Measurements from ENCODE around the gene MTMR12.
"Not testable (repeated sequence)": the region's sequence is repeated elsewhere in the genome, so short reads cannot be mapped to it uniquely, and the experiment has no call there.

MTMR12 gene

DNA sequence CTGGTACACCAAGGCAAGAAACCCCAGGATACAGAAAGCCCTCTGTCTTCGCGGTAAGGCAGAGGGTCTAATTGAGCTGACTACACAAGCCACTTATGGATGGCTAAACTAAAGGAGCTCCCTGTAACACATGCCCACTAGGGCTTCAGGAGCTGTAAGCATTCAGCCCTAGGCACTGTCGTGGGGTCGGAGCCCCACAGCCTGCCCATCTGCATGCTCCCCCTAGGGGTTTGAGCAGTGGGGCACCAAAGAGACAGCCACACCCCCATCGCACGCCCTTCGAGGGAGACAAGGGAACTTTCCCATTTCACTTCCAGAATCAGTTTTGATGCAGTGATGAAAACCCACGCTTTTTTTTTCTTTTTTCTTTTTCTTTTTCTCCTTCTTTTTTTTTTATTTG lies 11.0 kb upstream of the MTMR12 start:
- DNase-seq (ENCODE audit: low read depth), result no peak

DNA sequence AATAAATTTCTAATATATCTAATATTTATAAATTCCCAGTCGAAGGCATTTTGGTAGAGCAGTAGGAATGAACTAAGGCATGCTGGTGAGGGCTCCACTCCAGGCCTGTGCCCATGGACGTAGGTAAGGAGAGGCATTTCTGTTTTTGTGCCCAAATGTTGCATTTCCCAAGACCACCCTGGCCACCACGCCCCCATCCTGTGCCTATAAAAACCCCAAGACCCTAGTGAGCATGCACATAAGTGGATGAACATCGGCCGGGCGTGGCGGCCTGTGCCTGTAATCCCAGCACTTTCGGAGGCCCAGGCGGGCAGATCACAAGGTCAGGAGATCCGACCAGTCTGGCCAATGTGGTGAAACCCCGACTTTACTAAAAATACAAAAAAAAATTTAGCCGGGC lies 10.1 kb upstream of the MTMR12 start:
- no peak for DNase-seq (ENCODE audit: low read depth)

DNA sequence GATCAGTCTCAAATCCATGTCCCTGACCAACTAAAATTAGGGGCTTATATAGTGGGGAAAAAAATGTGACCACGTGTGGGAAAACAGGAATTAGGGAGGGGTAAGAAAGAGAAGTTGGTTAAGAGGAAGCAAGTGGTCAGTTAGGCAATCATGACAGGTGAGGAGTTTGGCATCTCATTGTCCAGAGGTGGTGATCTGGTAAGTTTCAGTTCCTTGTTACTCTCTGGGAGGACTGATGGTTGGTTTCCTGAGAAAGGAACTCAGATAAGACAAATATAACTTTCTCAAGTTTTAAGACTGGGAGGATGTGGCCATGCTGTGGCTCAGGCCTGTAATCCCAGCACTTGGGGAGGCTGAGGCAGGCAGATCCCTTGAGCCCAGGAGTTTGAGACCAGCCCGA lies 9.0 kb upstream of the MTMR12 start:
- not testable (repeated sequence) for DNase-seq (ENCODE audit: low read depth)

DNA sequence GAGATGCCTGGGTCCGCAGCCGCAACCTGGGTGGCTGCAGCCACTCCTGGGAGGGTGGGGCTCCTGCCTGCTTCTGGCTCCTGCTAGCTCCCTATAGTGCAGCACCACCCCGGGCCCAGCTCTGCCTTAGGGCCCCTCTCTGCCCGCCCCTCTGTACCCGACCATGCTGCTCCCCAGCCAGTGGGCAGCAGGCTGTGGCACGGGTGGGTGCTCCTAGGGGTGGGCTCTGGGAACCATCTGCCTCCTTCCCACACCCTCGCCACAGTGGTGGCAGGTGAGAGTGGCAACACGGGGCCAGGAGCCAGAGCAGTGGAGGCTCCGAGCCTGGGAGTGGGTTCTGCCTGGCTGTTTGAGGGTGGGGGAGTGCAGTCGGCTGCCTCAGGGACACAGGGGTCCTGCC lies 7.8 kb upstream of the MTMR12 start:
- DNase-seq (ENCODE audit: low read depth), result no peak

DNA sequence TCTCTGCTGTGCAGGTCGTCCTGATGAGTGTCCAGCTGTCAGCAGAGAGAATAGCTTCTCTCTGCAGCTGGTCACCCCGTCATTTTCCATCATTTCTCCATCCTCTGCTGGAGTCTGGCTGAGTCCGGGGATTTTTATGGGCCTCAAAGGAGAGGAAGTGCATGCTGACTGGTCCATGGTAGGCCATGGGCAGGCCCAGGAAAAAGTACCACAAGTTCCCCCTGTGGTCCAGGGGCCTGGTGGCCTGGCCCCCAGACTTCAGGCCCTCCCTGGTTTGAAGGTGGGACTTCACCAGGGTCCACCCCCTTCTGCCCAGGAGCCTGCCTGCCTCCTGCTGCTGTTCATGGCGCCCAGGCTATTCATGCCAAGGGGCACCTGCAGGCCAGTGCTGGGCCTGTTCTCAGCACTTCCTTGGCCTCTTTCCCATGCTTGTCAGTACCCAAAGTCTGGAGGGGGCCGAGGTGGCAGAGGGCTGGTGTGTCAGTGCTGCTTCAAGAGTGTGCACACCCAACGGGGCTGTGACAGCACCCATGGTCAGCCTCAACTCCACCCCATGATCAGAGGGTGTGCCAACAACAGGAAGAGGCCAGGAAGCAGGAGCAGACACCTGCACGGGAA lies 7.3 kb upstream of the MTMR12 start:
- no peak for DNase-seq (ENCODE audit: low read depth)

DNA sequence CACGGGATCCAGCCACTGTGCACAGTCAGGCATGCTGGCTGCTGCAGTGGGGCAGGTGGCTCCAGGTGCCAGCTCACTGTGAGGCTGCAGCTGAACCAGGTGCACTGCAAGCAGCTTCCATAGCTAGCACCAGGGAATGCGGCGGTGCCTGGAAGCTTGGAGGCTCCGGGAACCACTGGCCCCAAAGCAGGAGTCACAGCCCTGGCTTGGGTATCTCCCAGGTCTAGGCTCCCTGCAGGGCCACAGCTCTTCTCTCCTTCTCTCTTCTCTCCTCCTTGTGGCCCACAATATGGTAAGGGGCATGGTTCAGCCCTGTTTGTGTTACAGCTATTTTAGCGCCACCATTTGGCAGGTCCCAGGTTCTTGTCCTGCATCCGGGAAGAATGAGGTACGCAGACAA lies 6.7 kb upstream of the MTMR12 start:
- DNase-seq (ENCODE audit: low read depth), result no peak

DNA sequence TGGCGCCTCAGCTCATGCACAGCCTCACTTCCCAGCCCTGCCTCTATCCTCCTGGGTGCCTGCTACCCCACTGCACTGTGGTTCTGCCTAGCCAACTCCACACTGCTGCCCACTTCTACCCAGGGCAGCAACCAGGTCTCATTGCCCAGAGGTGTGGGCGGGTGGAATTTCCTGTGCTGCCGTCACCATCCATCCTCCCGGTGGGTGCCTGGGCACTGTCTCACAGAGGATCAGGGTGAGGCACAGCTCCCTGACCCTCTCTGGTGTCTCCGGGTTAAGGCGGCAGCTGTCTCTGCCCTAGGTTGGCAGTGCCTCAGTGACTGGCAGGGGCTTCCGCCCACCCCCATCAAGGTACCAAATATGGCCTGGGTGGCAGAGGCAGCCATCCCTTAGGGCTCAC lies 4.3 kb upstream of the MTMR12 start:
- no peak for DNase-seq (ENCODE audit: low read depth)

DNA sequence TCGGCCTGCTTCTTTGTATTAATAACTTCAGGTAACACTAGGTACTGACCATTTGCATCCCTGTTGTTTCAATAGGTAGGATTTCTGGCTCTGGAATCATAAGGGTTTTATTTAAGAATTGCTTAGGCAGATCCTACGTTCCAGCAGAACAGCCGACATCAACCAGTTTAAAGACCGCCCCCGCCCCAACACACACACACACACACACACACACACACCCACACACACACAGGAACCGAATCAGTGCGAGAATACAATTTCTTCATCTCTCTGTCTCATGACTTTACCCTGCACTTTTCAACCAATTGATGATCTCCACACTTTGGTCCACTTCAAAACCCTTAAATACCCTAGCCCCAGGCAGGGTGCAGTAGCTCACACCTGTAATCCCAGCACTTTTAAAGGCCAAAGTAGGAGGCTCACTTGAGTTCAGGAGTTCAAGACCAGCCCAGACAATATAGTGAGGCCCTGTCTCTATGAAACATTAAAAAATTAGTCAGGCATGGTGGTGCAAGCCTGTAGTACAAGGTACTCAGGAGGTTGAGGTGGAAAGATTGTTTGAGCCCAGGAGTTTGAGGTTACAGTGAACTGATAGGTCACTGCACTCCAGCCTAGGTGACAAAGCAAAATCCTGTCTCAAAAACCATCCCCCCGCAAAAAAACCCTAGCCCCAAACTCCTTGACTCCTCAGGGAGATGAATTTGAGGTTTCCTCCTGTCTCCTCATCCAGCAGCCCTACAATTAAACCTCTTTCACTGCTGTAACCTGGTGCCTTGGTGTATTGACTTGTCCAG lies 2.7 kb upstream of the MTMR12 start:
- DNase-seq (ENCODE audit: low read depth), result no peak

DNA sequence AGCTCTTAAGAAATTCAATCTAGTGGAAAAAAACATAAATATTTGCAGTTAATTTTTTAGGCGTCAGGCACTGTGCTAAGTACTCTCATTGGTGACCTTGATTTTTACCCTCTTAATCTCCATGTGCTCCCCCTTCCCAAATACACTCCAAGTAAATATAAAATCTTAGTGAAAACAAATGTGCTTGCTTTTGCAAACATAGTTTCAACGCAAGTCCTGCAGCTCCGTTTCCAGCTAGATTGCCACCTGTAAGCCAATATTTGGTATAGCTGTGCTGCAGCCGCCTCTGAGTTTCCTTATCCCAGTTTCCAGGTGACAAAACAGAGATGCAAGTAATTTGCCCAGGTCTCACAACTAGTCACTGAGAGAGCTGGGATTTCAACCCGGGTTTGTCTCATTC lies 1.9 kb upstream of the MTMR12 start:
- DNase-seq (ENCODE audit: low read depth), result no peak

DNA sequence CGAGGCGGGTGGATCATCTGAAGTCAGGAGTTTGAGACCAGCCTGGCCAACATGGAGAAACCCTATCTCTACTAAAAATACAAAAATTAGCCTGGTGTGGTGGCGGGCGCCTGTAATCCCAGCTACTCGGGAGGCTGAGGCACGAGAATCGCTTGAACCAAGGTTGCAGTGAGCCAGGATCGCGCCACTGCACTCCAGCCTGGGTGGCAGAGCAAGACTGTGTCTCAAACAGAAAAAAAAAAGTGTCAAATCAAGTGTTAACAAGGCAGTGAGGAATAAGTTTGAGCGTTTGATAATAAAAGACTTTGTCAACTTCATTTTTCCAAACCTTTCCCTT lies 1.4 kb upstream of the MTMR12 start:
- DNase-seq (ENCODE audit: low read depth), result not testable (repeated sequence)

DNA sequence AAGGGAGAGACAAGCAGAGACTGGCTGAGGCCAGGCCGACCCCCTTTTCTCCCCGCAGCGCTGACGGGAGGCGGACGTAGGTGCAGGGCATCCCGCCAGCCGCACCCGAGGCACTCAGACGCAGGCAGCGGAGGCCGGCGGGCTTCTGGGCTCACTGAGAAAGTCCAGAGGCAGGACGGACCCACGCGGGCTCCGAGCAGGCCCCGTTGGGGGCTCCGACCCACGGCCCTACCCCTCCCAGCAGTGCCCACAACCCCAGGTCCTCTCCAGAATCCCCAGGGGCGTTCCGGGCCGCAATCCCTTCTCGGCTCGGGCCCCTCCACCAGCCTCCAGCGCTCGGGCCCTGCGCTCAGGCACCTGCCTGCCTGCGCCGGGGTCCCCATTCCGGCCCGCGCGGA lies 543 bp downstream of the MTMR12 start:
- peak; percentile 8 for DNase-seq (ENCODE audit: low read depth)

DNA sequence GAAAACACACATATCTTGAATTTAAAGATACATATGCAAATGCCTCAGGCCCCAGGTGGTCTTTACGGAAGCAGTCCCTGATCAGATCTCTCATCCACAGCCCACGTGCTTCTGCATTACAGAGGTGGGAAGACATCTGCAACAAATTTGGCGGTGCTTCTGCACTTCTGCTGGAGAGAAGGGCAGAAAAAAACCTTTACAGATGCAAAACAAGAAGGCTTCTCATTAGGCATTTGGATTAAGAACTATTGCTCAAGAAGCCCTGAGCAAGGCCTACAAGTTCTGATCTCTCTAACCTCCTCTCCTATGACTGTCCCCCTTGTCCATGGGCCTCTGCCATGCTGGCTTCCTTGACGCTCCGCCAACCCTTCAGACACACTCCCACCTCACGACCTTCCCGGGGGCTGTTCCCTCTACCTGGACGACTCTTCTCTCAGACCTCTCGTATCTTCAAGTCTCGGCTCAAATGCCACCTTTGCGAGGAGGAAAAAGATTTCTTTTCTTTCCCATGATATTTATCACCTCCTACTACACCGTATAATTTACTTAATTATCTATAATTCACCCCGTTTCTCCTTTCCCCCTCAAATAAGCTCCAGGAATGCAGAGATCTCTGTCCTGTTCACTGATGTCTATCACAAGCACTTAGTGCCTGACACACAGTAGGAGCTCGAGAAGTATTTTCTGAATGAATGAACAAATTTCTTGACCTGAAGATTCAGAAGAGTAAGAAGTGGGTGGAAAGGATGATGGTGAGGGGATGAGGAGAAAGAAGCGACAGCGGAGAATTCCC lies 1.1 kb downstream of the MTMR12 start:
- no peak for DNase-seq (ENCODE audit: low read depth)

DNA sequence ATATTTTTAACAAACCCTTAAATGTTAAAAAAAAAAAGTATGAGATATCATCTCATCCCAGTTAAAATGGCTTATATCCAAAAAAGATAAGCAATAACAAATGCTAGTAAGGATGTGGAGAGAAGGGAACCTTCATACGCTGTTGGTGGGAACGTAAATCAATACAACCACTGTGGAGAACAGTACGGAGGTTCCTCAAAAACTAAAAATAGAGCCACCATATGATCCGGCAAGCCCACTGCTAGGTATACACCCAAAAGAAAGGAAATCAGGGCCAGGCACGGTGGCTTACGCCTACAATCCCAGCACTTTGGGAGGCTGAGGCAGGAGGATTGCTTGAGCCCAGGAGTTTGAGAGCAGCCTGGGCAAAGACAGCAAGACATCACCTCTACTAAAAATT lies 3.0 kb downstream of the MTMR12 start:
- no peak for DNase-seq (ENCODE audit: low read depth)

DNA sequence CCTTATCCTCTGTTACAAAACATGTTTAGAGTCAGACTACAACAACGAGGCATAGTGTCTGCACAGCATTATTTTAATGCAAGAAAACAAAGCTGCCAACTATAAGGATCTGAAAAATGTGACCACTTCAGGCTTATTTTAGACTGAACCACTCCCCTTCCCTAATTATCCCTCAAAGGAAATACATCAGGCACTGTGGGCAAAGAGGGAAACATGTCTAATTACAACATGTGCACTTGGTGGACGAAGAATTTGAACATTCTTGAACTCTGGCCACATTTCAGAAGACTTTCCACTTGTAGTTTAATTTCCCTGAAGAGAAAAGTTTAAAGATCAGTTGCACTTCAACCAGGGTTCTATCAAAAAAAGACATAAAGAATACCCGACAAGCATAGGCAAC lies 3.8 kb downstream of the MTMR12 start:
- no peak for DNase-seq (ENCODE audit: low read depth)

DNA sequence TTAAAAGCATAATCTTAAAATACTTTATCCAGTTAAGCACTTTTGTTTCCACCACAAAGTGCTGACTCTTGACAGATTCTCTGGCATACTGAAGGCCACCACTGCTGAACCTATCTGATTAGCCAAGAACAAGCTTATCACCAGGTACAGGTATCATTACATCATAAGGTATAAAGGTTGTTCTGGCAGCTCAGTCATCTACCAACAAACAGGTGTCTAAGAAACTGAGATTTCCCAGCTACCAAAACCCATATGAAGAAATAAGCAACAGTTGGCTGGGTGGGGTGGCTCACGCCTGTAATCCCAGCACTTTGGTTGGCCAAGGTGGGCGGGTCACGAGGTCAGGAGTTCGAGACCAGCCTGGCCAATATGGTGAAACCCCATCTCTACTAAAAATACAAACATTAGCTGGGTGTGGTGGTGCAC lies 5.0 kb downstream of the MTMR12 start:
- DNase-seq (ENCODE audit: low read depth), result no peak

DNA sequence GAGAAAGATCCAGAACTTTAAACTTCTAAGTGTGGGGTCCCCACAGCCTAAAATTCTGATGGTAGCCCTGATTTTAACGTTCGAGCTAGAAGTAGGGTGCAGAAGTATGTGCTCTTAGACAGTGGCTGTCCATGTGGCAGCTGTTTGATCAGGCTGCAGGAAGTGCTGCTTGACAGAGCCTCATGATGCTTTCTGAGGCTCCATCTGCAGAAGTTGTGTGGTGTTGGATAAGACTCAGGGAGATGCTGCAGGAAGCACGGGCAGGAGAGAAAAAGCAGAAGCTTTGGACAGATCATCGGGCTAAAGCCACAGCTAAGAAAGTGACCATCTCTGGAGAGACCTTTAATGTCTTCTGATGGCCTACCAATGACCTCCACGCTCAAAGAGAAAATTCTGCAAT lies 8.1 kb downstream of the MTMR12 start:
- DNase-seq (ENCODE audit: low read depth), result no peak

DNA sequence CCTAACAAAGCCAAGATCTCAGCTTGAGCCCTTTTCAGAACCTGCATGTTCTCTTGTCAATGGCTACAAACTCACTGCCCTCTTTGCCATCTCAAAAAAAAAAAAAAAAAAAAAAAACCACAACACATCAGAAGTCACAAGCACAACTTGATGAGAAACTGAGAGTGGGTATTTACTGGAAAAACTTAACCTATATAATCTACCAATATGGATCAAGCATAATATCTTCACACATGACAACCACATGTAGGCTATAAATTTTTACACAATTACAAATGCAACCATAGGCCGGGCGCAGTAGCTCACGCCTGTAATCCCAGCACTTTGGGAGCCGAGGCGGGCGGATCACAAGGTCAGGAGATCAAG lies 9.0 kb downstream of the MTMR12 start:
- no peak for DNase-seq (ENCODE audit: low read depth)

DNA sequence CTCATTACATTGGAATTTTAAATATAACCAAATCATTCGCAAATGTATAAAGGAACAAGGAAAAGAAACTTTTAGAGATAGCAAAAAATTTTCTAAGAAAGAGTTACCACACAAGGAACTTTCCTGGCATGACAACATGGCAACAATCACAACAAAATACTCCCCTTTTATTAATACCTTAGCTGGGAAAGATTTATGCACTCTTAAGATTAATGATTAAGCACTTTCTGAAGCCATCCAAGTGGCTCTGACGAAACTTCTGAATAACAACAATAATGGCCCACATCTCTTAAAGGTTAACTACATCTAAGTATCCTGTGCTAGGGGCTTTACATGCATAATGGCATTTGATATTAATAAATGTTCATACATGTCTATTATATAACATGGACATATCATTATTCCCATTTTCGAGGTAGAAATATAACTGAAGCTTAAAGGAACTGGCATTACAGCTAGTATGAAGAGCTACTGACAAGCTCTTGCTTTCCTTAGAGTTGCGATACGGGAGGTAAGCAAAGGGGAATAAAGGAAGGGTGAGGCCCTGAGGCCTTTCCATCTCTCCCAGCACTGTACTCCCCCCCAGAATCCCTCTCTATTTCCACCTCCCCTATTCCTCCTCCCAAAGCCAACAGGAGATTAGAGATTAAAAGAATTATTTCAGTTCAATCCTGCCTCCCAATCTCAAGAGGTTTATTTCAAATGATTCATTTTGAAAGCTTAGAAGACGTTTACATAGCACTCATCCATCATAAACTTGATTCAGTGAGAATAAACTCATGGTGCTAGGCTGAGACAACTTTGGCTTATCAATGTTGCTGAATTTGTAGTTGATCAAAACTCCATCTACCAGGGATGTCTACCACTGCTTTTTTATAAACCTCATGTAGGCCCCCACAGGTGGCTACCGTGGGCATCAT lies 9.6 kb downstream of the MTMR12 start:
- DNase-seq (ENCODE audit: low read depth), result no peak

DNA sequence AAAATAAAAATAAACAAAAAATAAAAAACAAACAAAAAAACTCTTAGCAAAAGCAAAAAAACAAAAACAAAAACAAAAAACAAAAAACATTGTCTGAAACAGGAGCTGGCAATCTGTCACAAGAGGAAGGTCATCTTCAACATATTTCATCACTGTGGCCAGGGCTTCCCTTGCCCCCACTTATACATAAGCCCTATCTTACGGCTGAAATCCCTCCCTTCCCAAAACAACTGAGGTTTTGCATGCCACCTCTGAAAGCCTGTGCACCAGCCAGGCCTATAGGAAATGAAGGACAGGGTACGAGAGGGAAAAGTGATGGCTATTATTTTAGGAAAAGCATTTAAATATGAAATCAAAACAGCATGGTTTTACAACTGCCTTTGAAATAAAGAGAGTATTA lies 10.8 kb downstream of the MTMR12 start:
- DNase-seq (ENCODE audit: low read depth), result no peak

DNA sequence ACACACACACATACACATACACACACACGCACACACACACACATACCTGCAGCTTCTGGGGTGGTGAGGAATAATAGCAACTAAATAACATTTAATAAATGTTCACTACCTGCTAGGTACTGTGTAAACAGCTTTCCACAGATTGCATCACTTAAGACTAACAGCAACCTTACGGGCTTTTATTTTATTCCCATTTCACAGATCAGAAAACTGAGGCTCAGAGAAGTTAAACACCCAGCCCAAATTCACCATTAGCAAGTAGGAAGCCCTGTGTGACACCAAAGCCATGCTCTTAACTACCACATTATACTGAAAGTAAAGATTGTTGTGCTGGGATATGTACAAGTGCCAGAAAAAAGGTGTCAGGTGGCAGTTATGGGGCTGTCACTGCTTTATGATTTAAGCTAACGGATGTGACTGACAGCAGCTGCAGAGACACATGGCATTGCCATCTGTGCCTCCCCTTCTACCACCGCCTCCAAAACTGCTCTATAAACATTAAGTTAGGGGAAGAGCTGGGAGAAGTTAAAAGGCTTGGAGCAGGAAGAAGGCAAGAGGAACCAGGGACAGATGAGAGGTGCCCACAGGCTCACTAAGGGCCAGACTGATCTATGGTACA lies 13.6 kb downstream of the MTMR12 start:
- no peak for DNase-seq (ENCODE audit: low read depth)

DNA sequence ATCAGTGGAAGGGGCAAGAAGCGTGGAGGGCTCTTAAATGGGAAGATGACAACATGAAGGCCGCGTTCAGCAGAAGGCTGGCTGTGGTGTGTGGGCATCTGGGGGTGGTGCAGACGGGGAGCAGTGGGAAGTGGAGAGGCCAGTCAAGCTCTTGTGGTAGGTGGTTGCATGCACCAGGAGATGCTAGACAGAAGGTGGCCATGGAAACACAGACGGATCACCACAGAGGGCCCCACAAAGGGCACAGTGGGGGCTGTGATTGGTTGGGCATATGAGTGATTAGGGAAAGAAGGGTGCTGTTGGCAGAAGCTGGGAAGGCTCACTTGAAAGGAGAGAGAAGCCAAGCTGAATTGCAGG lies 14.7 kb downstream of the MTMR12 start:
- DNase-seq (ENCODE audit: low read depth), result no peak

Measured in stimulated activated CD8-positive, alpha-beta memory T cell treated with anti-CD3 and anti-CD28 coated beads, Interleukin-15, amount 100 ng/mL, for 1 hour (primary cell).